CD4-positive, alpha-beta T cell treated with Interleukin-17A for 1 hour (primary cell): Measurements from ENCODE around the gene ASB12.

Source experiments
- DNase-seq: peaks from one replicate; pipeline ENCODE4 v3.0.0-alpha.2; 2020

The ASB12 gene

DNA sequence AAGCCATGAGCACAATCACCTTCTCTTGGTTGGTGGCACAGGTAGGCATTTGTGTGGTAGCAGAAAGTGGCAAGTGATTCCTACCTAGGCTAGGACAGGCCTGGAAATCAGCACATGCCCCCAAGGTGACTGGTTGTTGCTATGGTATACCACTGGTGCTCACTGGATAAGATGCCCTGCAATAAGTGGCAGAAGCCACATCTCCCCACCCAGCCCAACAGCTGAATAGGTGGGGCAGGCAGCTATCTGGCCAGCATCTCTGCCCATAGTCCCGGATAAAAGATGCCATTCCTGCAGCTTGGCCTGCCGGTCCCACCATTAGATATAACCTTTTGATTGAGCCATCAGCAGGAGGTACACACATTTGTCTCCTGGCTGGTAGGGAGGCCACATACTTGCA is 46.0 kb downstream of the ASB12 start:
- no peak for DNase-seq

DNA sequence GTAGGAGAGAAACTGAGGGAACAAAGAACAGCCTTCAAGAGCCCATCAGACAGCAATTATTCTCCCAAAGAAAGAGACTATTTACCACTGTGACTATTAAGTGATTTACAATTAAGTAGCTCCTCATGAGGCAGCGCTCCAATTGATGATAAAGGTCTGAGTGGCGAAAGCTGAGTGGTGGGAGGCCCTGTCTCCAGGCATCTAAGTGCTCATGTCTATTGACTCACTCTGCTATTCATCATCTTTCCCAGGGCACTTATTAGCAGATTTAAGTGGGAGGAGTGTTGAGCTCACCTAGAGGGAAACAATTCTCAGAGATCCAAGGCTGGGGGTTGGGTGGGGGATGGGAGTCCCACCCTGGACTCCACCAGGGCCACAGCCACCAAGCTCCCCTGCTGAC is 48.2 kb downstream of the ASB12 start:
- no peak for DNase-seq

DNA sequence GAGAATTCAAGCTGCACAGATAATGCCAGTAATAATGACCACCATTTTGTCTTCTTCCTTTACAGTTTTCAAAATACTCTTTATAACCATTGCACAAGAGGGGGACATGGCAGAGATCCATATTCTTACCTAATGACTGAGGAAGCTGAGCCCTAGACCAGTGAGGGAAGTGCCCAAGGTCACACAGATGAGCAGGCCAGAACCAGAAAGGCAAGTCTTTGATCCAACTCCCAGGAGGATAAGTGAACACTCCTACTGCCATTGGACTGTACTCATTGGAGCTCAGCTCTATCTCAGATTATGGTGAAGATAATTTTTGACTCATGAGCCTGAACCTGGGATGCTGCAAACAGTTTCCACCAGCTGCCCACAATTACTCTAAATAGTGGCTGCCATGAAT is 53.5 kb downstream of the ASB12 start:
- no peak for DNase-seq
